ENCODE measurements around the gene OR5A2. TPM values are rescaled to one million over a fixed set of nuclear protein-coding genes. Genes with fewer than 3 reads are reported as not detected.
"Not testable (repeated sequence)": the region's sequence is repeated elsewhere in the genome, so short reads cannot be mapped to it uniquely, and the experiment has no call there.

Gene OR5A2
- polyA plus RNA-seq, 1 experiment = not detected

DNA sequence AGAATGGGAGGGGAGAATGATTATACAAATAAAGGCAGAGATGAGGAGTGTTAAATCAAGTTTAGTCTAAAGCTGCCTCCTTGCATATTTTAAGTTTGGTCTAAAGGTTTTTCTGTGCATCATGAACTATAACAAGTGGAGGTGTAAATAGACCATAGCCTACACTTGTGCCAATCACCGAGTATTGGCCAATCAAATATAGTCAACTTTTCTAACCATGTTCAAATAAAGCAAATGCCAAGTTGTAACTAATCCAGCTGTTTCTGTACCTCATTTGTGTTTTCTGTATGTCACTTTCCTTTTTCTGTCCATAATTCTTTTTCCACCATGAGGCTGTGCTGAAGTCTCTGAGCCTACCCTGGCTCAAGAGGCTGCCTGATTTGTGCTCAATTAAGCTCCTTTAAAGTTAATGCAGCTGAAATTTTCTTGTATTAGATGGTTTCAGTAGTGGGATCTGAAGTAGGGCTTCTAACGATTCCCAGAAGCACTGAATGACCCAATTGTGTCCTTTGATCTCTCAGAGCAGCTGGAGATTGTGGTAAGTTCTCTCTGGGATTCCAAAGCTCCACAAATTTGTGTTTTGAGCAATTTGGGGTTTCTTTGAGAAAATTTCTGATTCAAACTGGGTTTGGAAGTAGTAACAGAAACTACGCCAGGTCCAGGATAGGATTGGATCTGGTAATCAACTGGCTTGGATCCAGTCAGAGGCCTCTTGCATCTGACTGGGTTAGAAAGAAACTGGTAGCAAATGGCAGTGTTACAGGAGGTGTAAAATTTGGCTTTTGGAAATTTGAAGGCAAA is 25.6 kb downstream of the OR5A2 start:
- ChIA-PET CTCF (interaction anchor here (0.9 kb wide), 1 partner anchor 9 kb away, joined by 3 read pairs; no protein-coding TSS in a partner anchor), POLR2A (no interaction called here)
- no peak for DNase-seq (ENCODE audit: low read depth)
- Histone ChIP-seq H3K27me3 (ENCODE audit: control insufficient read depth, insufficient read depth, low read length) (no peaks in the 10 kb centered on the region), H3K4me3 (ENCODE audit: low read depth, low read length) (no peak overlapping the region), H3K36me3 (ENCODE audit: control insufficient read depth, insufficient read depth, low read length) (no peaks in the 10 kb centered on the region)
- TF ChIP-seq, protein P1, sequence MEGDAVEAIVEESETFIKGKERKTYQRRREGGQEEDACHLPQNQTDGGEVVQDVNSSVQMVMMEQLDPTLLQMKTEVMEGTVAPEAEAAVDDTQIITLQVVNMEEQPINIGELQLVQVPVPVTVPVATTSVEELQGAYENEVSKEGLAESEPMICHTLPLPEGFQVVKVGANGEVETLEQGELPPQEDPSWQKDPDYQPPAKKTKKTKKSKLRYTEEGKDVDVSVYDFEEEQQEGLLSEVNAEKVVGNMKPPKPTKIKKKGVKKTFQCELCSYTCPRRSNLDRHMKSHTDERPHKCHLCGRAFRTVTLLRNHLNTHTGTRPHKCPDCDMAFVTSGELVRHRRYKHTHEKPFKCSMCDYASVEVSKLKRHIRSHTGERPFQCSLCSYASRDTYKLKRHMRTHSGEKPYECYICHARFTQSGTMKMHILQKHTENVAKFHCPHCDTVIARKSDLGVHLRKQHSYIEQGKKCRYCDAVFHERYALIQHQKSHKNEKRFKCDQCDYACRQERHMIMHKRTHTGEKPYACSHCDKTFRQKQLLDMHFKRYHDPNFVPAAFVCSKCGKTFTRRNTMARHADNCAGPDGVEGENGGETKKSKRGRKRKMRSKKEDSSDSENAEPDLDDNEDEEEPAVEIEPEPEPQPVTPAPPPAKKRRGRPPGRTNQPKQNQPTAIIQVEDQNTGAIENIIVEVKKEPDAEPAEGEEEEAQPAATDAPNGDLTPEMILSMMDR (IDR thresholded peaks at IDR 0.05; ENCODE audit: insufficient read depth, low read depth, low read length) = no peak

DNA sequence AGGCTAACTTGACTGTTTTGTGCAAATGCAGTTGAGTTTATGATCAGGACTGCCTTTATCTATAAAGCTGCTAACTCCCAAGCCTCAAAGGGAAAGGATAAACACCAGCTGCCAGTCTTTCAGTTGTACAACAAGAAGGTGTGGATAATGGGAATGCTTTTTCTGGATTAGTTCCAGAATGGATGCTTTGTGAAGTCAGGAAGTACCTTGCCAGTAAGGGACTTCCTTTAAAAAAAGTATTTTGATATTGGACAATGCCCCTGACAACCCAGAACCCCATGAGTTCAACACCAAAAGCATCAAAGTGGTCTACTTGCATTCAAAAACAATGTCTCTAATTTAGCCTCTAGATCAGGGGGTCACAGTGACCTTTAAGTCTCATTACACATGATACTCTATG is 32.0 kb downstream of the OR5A2 start:
- no peak for DNase-seq (ENCODE audit: low read depth)
- ChIA-PET POLR2A (no interaction called here), CTCF (no interaction called here)
- no peak overlapping the region for H3K4me3 ChIP-seq (ENCODE audit: low read depth, low read length)
- no peaks in the 10 kb centered on the region for H3K36me3 ChIP-seq (ENCODE audit: control insufficient read depth, insufficient read depth, low read length)
- TF ChIP-seq, protein P1 (IDR thresholded peaks at IDR 0.05; ENCODE audit: insufficient read depth, low read depth, low read length) = no peak
- H3K27me3 ChIP-seq (ENCODE audit: control insufficient read depth, insufficient read depth, low read length) = no peaks in the 10 kb centered on the region

DNA sequence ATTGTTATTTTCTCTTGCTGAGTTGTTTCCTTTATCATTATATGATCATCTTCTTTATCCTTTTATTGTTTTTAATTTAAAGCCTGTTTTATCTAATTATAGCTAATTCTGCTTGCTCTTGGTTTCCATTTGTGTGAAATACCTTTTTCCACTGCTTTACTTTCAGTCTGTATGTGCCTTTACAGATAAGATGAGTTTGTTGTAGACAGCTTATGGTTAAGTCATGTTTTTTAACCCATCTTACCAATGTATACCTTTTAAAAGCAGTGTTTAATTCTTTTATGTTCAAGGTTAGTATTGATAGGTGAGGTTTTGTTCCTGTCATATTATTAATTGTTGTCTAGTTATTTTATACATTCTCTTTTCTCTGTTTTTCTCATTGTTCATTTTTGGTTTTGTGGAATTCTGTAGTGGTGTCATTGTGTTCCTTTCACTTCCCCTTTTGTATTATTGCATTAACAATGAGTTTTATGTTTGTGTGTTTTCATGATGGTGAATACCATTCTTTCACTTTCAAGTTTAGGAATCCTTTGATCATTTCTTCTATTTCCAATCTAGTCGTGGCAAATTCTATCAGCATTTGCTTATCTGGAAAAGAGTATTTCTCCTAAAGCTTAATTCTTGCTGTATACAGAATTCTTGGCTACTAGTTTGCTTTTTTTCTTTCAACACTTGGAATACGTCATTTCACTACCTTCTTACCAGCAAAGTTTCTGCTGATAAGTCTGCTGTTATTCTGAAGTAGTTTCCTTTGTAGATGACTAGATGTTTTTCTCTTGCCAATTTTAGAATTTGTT is 45.8 kb downstream of the OR5A2 start:
- TF ChIP-seq, protein P1 (IDR thresholded peaks at IDR 0.05; ENCODE audit: insufficient read depth, low read depth, low read length) = no peak
- Histone ChIP-seq H3K36me3 (ENCODE audit: control insufficient read depth, insufficient read depth, low read length) (no peaks in the 10 kb centered on the region), H3K4me3 (ENCODE audit: low read depth, low read length) (no peak overlapping the region), H3K27me3 (ENCODE audit: control insufficient read depth, insufficient read depth, low read length) (no peaks in the 10 kb centered on the region)
- ChIA-PET CTCF (interaction anchor here (1.3 kb wide), 1 partner anchor 15 kb away, joined by 3 read pairs; no protein-coding TSS in a partner anchor), POLR2A (no interaction called here)
- no peak for DNase-seq (ENCODE audit: low read depth)

DNA sequence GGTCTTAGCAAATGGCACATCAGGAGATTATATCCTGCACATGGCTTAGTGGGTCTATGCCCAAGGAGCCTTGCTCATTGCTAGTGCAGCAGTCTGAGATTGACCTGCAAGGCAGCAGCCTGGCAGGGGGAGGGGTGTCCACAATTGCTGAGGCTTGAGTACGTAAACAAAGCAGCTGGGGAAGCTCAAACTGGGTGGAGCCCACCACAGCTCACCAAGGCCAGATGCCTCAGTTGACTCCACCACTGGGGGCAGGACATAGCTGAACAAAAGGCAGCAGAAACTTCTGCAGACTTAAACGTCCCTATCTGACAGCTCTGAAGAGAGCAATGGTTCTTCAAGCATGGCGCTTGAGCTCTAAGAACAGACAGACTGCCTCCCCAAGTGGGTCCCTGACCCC is 53.9 kb downstream of the OR5A2 start:
- H3K27me3 ChIP-seq (ENCODE audit: control insufficient read depth, insufficient read depth, low read length); H3K4me3 ChIP-seq (ENCODE audit: low read depth, low read length); DNase-seq (ENCODE audit: low read depth); CTCF ChIA-PET; POLR2A ChIA-PET; H3K36me3 ChIP-seq (ENCODE audit: control insufficient read depth, insufficient read depth, low read length): not testable (repeated sequence)

DNA sequence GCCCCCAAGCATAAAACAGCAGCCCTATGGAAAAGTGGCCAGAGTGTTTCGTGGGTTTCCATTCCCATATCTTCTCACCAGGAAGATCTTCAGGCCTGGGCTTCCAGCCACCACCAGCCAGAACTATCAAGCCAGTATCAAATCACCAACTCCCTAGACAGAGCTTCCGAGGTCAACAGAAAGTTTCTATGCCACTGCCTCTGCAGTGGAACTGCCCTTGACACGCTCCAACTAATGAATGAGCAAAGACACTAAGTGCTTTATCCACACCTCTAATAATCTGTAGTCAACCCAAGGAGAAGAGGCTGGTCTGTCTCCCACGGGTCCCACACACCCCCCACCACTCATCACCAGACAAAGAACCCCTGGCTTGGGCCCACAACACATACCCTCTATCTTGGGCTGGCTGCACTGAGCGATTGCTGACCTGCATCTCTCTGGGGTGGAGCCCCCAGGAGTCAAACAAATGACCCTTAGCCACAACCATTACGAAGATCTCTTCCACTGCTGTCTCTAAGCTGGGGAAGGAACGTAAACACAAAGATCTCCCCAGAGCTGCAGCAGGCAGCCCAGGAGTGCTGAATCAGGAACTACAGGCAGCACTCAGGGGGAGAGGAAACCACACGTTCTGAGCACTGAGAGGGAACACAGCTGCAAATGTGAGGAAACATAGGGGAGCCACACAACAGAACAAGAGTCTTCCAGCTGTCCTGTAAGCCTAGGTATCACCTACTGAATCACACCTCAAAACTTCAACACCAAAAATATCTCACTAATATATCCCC is 57.8 kb downstream of the OR5A2 start:
- ChIA-PET POLR2A (no interaction called here), CTCF (no interaction called here)
- no peaks in the 10 kb centered on the region for H3K36me3 ChIP-seq (ENCODE audit: control insufficient read depth, insufficient read depth, low read length)
- H3K4me3 ChIP-seq (ENCODE audit: low read depth, low read length) = no peak overlapping the region
- H3K27me3 ChIP-seq (ENCODE audit: control insufficient read depth, insufficient read depth, low read length) = no peaks in the 10 kb centered on the region
- no peak for DNase-seq (ENCODE audit: low read depth)
- TF ChIP-seq, protein P1 (IDR thresholded peaks at IDR 0.05; ENCODE audit: insufficient read depth, low read depth, low read length) = no peak

Other genes with a start within 250 kb of the OR5A2 start
- not detected in 2 replicates for gene MPEG1, start 213.5 kb downstream of the OR5A2 start, polyA plus RNA-seq (2011; rRNA removed)
- gene OR5AN1, start 67.5 kb downstream of the OR5A2 start, polyA plus RNA-seq (2011; rRNA removed) = not detected in 2 replicates
- gene OR5A1, start 10.1 kb upstream of the OR5A2 start, polyA plus RNA-seq (2011; rRNA removed) = not detected in 2 replicates
- not detected in 2 replicates for gene OR4D6, start 30.5 kb upstream of the OR5A2 start, polyA plus RNA-seq (2011; rRNA removed)
- not detected in 2 replicates for gene OR4D10, start 46.9 kb upstream of the OR5A2 start, polyA plus RNA-seq (2011; rRNA removed)
- gene OR4D11, start 77.2 kb upstream of the OR5A2 start, polyA plus RNA-seq (2011; rRNA removed) = not detected in 2 replicates
- gene OR4D9, start 85.1 kb upstream of the OR5A2 start, polyA plus RNA-seq (2011; rRNA removed) = not detected in 2 replicates
- gene OSBP, start 189.4 kb upstream of the OR5A2 start, polyA plus RNA-seq (2011; rRNA removed) = 10.0 and 16.1 TPM in 2 replicates
- 33.6 and 34.3 TPM in 2 replicates for gene PATL1, start 242.6 kb upstream of the OR5A2 start, polyA plus RNA-seq (2011; rRNA removed)

Measured in BJ (cell line).